Testis (tissue), 2 donors: ENCODE data around the gene ZFYVE21.

Source experiments
- CTCF ChIP-seq, 3 experiments: fragments of 450-650 bp in 2 of 3; fragments of 200-600 bp in 1 of 3; sonication (generic) in 1 of 3; IDR thresholded peaks; one replicate each; pipeline ENCODE4 v1.5.1; 2016 to 2019; ENCODE audit warnings: antibody characterized with exemption in 3 of 3, mild to moderate bottlenecking in 2 of 3, moderate library complexity in 1 of 3
- POLR2A ChIP-seq: fragments of 450-650 bp; IDR thresholded peaks from one replicate; pipeline ENCODE4 v1.6.1; 2017; ENCODE audit warnings: antibody characterized with exemption, mild to moderate bottlenecking, moderate library complexity

- TF ChIP-seq CTCF (IDR thresholded peaks at IDR 0.05): no peak
- no peak for TF ChIP-seq POLR2A
Observed at GRCh38 chr14:103739466-103739792, 23.8 kb downstream of the ZFYVE21 start.
